Smooth muscle cell (in vitro differentiated cells): Measurements from ENCODE around the gene RER1. TPM values are rescaled to one million over a fixed set of nuclear protein-coding genes. Genes with fewer than 3 reads are reported as not detected.

Experiments used
- DNase-seq: peaks from one replicate; lab custom pipeline; 2025; ENCODE audit not compliant: unreplicated experiment; lab: John Stamatoyannopoulos, UW
- H2AFZ ChIP-seq: fragments of 200-600 bp; sonication (generic); 2 replicates; pipeline ENCODE4 v1.6.0; 2016; ENCODE audit warnings: antibody characterized with exemption, low read depth, mild to moderate bottlenecking
- H3F3A ChIP-seq: fragments of 200-600 bp; sonication (generic); 2 replicates; pipeline ENCODE4 v1.6.0; 2017; ENCODE audit warnings: antibody characterized with exemption, low read depth
- H3K27ac ChIP-seq: fragments of 200-600 bp; sonication (generic); 2 replicates; pipeline ENCODE4 v1.5.1; 2016; ENCODE audit warnings: low read depth, mild to moderate bottlenecking
- H3K27me3 ChIP-seq: fragments of 200-600 bp; sonication (generic); 2 replicates; pipeline ENCODE4 v1.6.1; 2016; ENCODE audit warnings: low read depth, mild to moderate bottlenecking
- H3K36me3 ChIP-seq: fragments of 200-600 bp; sonication (generic); 2 replicates; pipeline ENCODE4 v1.5.1; 2016; ENCODE audit warnings: low read depth
- H3K4me1 ChIP-seq: fragments of 200-600 bp; sonication (generic); 2 replicates; pipeline ENCODE4 v1.5.1; 2016; ENCODE audit warnings: low read depth
- H3K4me2 ChIP-seq: fragments of 200-600 bp; sonication (generic); 2 replicates; pipeline ENCODE4 v1.6.0; 2016; ENCODE audit warnings: mild to moderate bottlenecking
- H3K4me3 ChIP-seq: fragments of 200-600 bp; sonication (generic); 2 replicates; pipeline ENCODE4 v1.5.1; 2016; ENCODE audit warnings: mild to moderate bottlenecking
- H3K79me2 ChIP-seq: fragments of 200-600 bp; sonication (generic); 2 replicates; pipeline ENCODE4 v1.6.0; 2016; ENCODE audit warnings: low read depth, mild to moderate bottlenecking
- H3K9ac ChIP-seq: fragments of 200-600 bp; sonication (generic); 2 replicates; pipeline ENCODE4 v1.6.0; 2016; ENCODE audit warnings: low read depth
- H3K9me3 ChIP-seq: fragments of 200-600 bp; sonication (generic); replicated peaks from 2 replicates; pipeline ENCODE4 v1.5.1; 2016; ENCODE audit warnings: low read depth
- H4K20me1 ChIP-seq: fragments of 200-600 bp; sonication (generic); 2 replicates; pipeline ENCODE4 v1.6.0; 2016; ENCODE audit warnings: low read depth
- WGBS: methylation state at CpG from one replicate; pipeline ENCODE4 v1.1.7; 2016; ENCODE audit warnings: low lambda C conversion rate; 5-methylcytosine and 5-hydroxymethylcytosine counted together
- polyA plus RNA-seq: library from polyadenylated mRNA; unstranded; fragments of >200 nt; fragmentation: Nextera tagmentation; extraction: Ambion mirVana; gene quantifications from 2 replicates; pipeline ENCODE4 v1.2.1, GENCODE V29; 2016
- total RNA-seq: library from RNA; depleted of rRNA; stranded (reverse); fragments of >200 nt; gene quantifications from 2 replicates; pipeline ENCODE4 v1.2.3, GENCODE V29; 2014
- TF ChIP-seq, protein P1 (sequence below): fragments of 200-600 bp; sonication (generic); IDR thresholded peaks from 2 replicates; pipeline ENCODE4 v1.5.1; 2017; ENCODE audit warnings: borderline replicate concordance, mild to moderate bottlenecking, antibody characterized with exemption; ENCODE audit not compliant: insufficient read depth, poor library complexity, severe bottlenecking

The RER1 gene
- total and polyA plus RNA-seq, 2 experiments from 2014 or later = 101 to 269 TPM

- Histone ChIP-seq H3K9ac (no peak overlapping the region), H2AFZ (no peak overlapping the region), H3F3A (no peaks in the 10 kb centered on the region), H4K20me1 (no peaks in the 10 kb centered on the region), H3K9me3 (no peaks in the 10 kb centered on the region), H3K4me1 (peaks cover 15% of the 10 kb centered on the region), H3K27ac (no peak overlapping the region), H3K4me2 (no peak overlapping the region), H3K36me3 (no peaks in the 10 kb centered on the region), H3K27me3 (no peaks in the 10 kb centered on the region), H3K79me2 (no peaks in the 10 kb centered on the region), H3K4me3 (no peak overlapping the region)
- WGBS = 89% methylated on average over 31 of the region's 31 CpGs
- TF ChIP-seq, protein P1, sequence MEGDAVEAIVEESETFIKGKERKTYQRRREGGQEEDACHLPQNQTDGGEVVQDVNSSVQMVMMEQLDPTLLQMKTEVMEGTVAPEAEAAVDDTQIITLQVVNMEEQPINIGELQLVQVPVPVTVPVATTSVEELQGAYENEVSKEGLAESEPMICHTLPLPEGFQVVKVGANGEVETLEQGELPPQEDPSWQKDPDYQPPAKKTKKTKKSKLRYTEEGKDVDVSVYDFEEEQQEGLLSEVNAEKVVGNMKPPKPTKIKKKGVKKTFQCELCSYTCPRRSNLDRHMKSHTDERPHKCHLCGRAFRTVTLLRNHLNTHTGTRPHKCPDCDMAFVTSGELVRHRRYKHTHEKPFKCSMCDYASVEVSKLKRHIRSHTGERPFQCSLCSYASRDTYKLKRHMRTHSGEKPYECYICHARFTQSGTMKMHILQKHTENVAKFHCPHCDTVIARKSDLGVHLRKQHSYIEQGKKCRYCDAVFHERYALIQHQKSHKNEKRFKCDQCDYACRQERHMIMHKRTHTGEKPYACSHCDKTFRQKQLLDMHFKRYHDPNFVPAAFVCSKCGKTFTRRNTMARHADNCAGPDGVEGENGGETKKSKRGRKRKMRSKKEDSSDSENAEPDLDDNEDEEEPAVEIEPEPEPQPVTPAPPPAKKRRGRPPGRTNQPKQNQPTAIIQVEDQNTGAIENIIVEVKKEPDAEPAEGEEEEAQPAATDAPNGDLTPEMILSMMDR = no peak
- no peak for DNase-seq
These were observed 40.6 kb upstream of the RER1 start for GRCh38 chr1:2350911-2351655.

GRCh38 chr1:2351723-2352122 is 39.9 kb upstream of the RER1 start:
- Histone ChIP-seq H3K79me2 (no peaks in the 10 kb centered on the region), H3K4me2 (no peak overlapping the region), H2AFZ (no peak overlapping the region), H4K20me1 (no peaks in the 10 kb centered on the region), H3F3A (no peaks in the 10 kb centered on the region), H3K27me3 (no peaks in the 10 kb centered on the region), H3K4me3 (no peak overlapping the region), H3K4me1 (peaks cover 15% of the 10 kb centered on the region), H3K36me3 (no peaks in the 10 kb centered on the region), H3K9me3 (no peaks in the 10 kb centered on the region), H3K27ac (no peak overlapping the region), H3K9ac (no peak overlapping the region)
- TF ChIP-seq, protein P1 = no peak
- no peak for DNase-seq
- 90% methylated on average over 8 of the region's 8 CpGs for WGBS

- Histone ChIP-seq H3K4me2 (no peak overlapping the region), H3K36me3 (no peaks in the 10 kb centered on the region), H3K4me3 (no peak overlapping the region), H3K9ac (no peak overlapping the region), H3K27me3 (no peaks in the 10 kb centered on the region), H2AFZ (no peak overlapping the region), H4K20me1 (no peaks in the 10 kb centered on the region), H3K79me2 (no peaks in the 10 kb centered on the region), H3K27ac (no peak overlapping the region), H3F3A (no peaks in the 10 kb centered on the region), H3K9me3 (no peaks in the 10 kb centered on the region), H3K4me1 (peaks cover 15% of the 10 kb centered on the region)
- TF ChIP-seq, protein P1 = no peak
- DNase-seq = no peak
- 97% methylated on average over 11 of the region's 11 CpGs for WGBS
These were observed 39.2 kb upstream of the RER1 start for GRCh38 chr1:2352341-2352896.
